Activated CD4-positive, alpha-beta T cell treated with anti-CD3 and anti-CD28 coated beads, Interleukin-2, amount 50 U/mL, for 16 hours (primary cell): ENCODE data around the gene ADARB2.

Experiments used
- DNase-seq: peaks from one replicate; pipeline ENCODE4 v3.0.0-alpha.2; 2020

ADARB2 gene

GRCh38 chr10:1609648-1609970 lies 127.7 kb downstream of the ADARB2 start:
- DNase-seq, result no peak

- no peak for DNase-seq
Measured at GRCh38 chr10:1608851-1609647, 128.3 kb downstream of the ADARB2 start.

- no peak for DNase-seq
Measured at GRCh38 chr10:1608408-1608807, 128.9 kb downstream of the ADARB2 start.

- DNase-seq, result no peak
Measured at GRCh38 chr10:1607466-1607865, 129.9 kb downstream of the ADARB2 start.

- DNase-seq, result no peak
Measured at GRCh38 chr10:1605999-1606940, 131.1 kb downstream of the ADARB2 start.

GRCh38 chr10:1605121-1605520 lies 132.2 kb downstream of the ADARB2 start:
- no peak for DNase-seq

GRCh38 chr10:1604246-1604645 lies 133.1 kb downstream of the ADARB2 start:
- DNase-seq, result no peak

- no peak for DNase-seq
Measured at GRCh38 chr10:1603181-1603580, 134.1 kb downstream of the ADARB2 start.

GRCh38 chr10:1602037-1602484 lies 135.3 kb downstream of the ADARB2 start:
- DNase-seq, result no peak

- DNase-seq, result no peak
Measured at GRCh38 chr10:1601406-1601805, 135.9 kb downstream of the ADARB2 start.

GRCh38 chr10:1600861-1601260 lies 136.5 kb downstream of the ADARB2 start:
- no peak for DNase-seq

GRCh38 chr10:1598393-1599153 lies 138.8 kb downstream of the ADARB2 start:
- DNase-seq, result no peak

GRCh38 chr10:1597370-1598146 lies 139.8 kb downstream of the ADARB2 start:
- no peak for DNase-seq

GRCh38 chr10:1596482-1597099 lies 140.7 kb downstream of the ADARB2 start:
- no peak for DNase-seq

GRCh38 chr10:1595726-1596125 lies 141.6 kb downstream of the ADARB2 start:
- no peak for DNase-seq

GRCh38 chr10:1595242-1595600 lies 142.1 kb downstream of the ADARB2 start:
- no peak for DNase-seq

GRCh38 chr10:1594372-1595241 lies 142.7 kb downstream of the ADARB2 start:
- DNase-seq, result no peak

GRCh38 chr10:1591742-1592141 lies 145.6 kb downstream of the ADARB2 start:
- no peak for DNase-seq

GRCh38 chr10:1591045-1591444 lies 146.3 kb downstream of the ADARB2 start:
- no peak for DNase-seq

GRCh38 chr10:1589257-1589656 lies 148.1 kb downstream of the ADARB2 start:
- DNase-seq, result no peak

- DNase-seq, result no peak
Measured at GRCh38 chr10:1582739-1583138, 154.6 kb downstream of the ADARB2 start.
